ENCODE data around the gene CDH22. TPM values are rescaled to one million over a fixed set of nuclear protein-coding genes. Genes with fewer than 3 reads are reported as not detected.

CDH22 gene
- total RNA-seq, 3 donors from 2014 or later = 0.13 to 0.32 (median 0.19) TPM

- DNase-seq (no peak), ATAC-seq (no peak)
- TF ChIP-seq CTCF (IDR thresholded peaks at IDR 0.05) = no peak
- intact Hi-C loops (cut with DNase I, micrococcal nuclease) = no loop called here
- H3K9me3 ChIP-seq = no peaks in the 10 kb centered on the region
- no peaks in the 10 kb centered on the region for H3K36me3 ChIP-seq (ENCODE audit: low read depth)
- H3K4me1 ChIP-seq (ENCODE audit: low read depth) = no peaks in the 10 kb centered on the region
- no peak overlapping the region for H3K4me3 ChIP-seq
These were observed 177.8 kb downstream of the CDH22 start for GRCh38 chr20:46130534-46130933.

GRCh38 chr20:46129955-46130481 lies 178.3 kb downstream of the CDH22 start:
- DNase-seq (no peak), ATAC-seq (no peak)
- Histone ChIP-seq H3K4me3 (no peak overlapping the region), H3K36me3 (ENCODE audit: low read depth) (no peaks in the 10 kb centered on the region), H3K4me1 (ENCODE audit: low read depth) (no peaks in the 10 kb centered on the region), H3K9me3 (no peaks in the 10 kb centered on the region)
- no peak for TF ChIP-seq CTCF (IDR thresholded peaks at IDR 0.05)
- intact Hi-C loops (cut with DNase I, micrococcal nuclease) = no loop called here

- peak; percentile 30 for ATAC-seq
- no peak overlapping the region for H3K4me3 ChIP-seq
- intact Hi-C loops (cut with DNase I, micrococcal nuclease) = no loop called here
- DNase-seq = peak in 1 of 3 donors; percentile 32
- peak; percentile 12 for TF ChIP-seq CTCF (IDR thresholded peaks at IDR 0.05)
- H3K9me3 ChIP-seq = no peaks in the 10 kb centered on the region
- no peaks in the 10 kb centered on the region for H3K4me1 ChIP-seq (ENCODE audit: low read depth)
- H3K36me3 ChIP-seq (ENCODE audit: low read depth) = no peaks in the 10 kb centered on the region
These were observed 179.8 kb downstream of the CDH22 start for GRCh38 chr20:46128310-46129151.

- TF ChIP-seq CTCF (IDR thresholded peaks at IDR 0.05) = no peak
- ATAC-seq = no peak
- H3K36me3 ChIP-seq (ENCODE audit: low read depth) = no peaks in the 10 kb centered on the region
- no peak for DNase-seq
- no peaks in the 10 kb centered on the region for H3K9me3 ChIP-seq
- H3K4me3 ChIP-seq = no peak overlapping the region
- no peaks in the 10 kb centered on the region for H3K4me1 ChIP-seq (ENCODE audit: low read depth)
- intact Hi-C loops (cut with DNase I, micrococcal nuclease) = no loop called here
These were observed 180.8 kb downstream of the CDH22 start for GRCh38 chr20:46127396-46128010.

- H3K36me3 ChIP-seq (ENCODE audit: low read depth) = no peaks in the 10 kb centered on the region
- TF ChIP-seq CTCF (IDR thresholded peaks at IDR 0.05) = no peak
- H3K9me3 ChIP-seq = no peaks in the 10 kb centered on the region
- DNase-seq (no peak), ATAC-seq (no peak)
- intact Hi-C loops (cut with DNase I, micrococcal nuclease) = no loop called here
- no peak overlapping the region for H3K4me3 ChIP-seq
- H3K4me1 ChIP-seq (ENCODE audit: low read depth) = no peaks in the 10 kb centered on the region
These were observed 181.8 kb downstream of the CDH22 start for GRCh38 chr20:46126440-46127056.

Other genes with a start within 250 kb of the CDH22 start
- 10 to 100 TPM; 23.7 to 36.6 (median 24.2) TPM for gene NCOA5, start 218.5 kb downstream of the CDH22 start, total RNA-seq
- 1 to 10 TPM; 2.8 to 10.0 (median 6.0) TPM for gene CD40, start 190.2 kb downstream of the CDH22 start, total RNA-seq
- 10 to 100 TPM; 21.2 to 46.6 (median 27.1) TPM for gene ELMO2, start 98.1 kb upstream of the CDH22 start, total RNA-seq
- gene ZNF334, start 205.1 kb upstream of the CDH22 start, total RNA-seq = 1 to 10 TPM; 1.2 to 4.5 (median 2.7) TPM
- gene OCSTAMP, start 242.2 kb upstream of the CDH22 start, total RNA-seq = not detected

Measured in mucosa of descending colon (tissue), 3 donors.